GM12878 (cell line): ENCODE measurements around the gene BRAF. TPM values are rescaled to one million over a fixed set of nuclear protein-coding genes. Genes with fewer than 3 reads are reported as not detected.

ENCODE experiments used
- CEBPZ ChIP-seq: fragments of 150-350 bp; IDR thresholded peaks from 2 replicates; pipeline ENCODE4 v1.6.1; 2016; ENCODE audit warnings: low read depth, low read length
- HDAC6 ChIP-seq: fragments of 200-600 bp; sonication (generic); IDR thresholded peaks from one replicate; pipeline ENCODE4 v1.8.0; 2017; ENCODE audit warnings: antibody characterized with exemption; ENCODE audit not compliant: unreplicated experiment
- LARP7 ChIP-seq: fragments of 450-650 bp; IDR thresholded peaks from 2 replicates; pipeline ENCODE4 v1.6.1; 2017; ENCODE audit warnings: mild to moderate bottlenecking
- PBX3 ChIP-seq: IDR thresholded peaks from 2 replicates; pipeline ENCODE4 v1.6.1; 2011; ENCODE audit warnings: mild to moderate bottlenecking, low read depth, low read length, moderate library complexity; ENCODE audit not compliant: insufficient replicate concordance
- PKNOX1 ChIP-seq: fragments of 450-650 bp; IDR thresholded peaks from 2 replicates; pipeline ENCODE4 v1.6.1; 2016; ENCODE audit warnings: mild to moderate bottlenecking
- SKIL ChIP-seq: fragments of 450-650 bp; IDR thresholded peaks from 2 replicates; pipeline ENCODE4 v1.6.1; 2017; ENCODE audit warnings: mild to moderate bottlenecking, low read depth, inconsistent platforms; ENCODE audit not compliant: poor library complexity, severe bottlenecking
- SMAD1 ChIP-seq: fragments of 450-650 bp; IDR thresholded peaks from 2 replicates; pipeline ENCODE4 v1.6.1; 2018; ENCODE audit warnings: mild to moderate bottlenecking, low read depth; ENCODE audit not compliant: partially characterized antibody
- TARDBP ChIP-seq: IDR thresholded peaks from 2 replicates; pipeline ENCODE4 v1.6.1; 2016; ENCODE audit warnings: borderline replicate concordance
- polyA plus RNA-seq, 11 experiments: library from polyadenylated mRNA; depleted of rRNA in 4 of 11; unstranded in 6 of 11; stranded (reverse) in 5 of 11; fragments of >200 nt; fragmentation: Nextera tagmentation in 4 of 11; fragmentation: Illumina TruSeq in 1 of 11; extraction: Ambion mirVana in 4 of 11; extraction: Trizol in 1 of 11; gene quantifications; 1 replicate in 1 of 11; 2 replicates in 10 of 11; pipeline versions ENCODE4 v1.2.1 to v1.2.3, GENCODE V29; 2011 to 2016; ENCODE audit warnings: inconsistent platforms in 2 of 11, missing spikeins in 2 of 11, low read depth in 1 of 11
- total RNA-seq, 4 experiments: library from RNA; depleted of rRNA in 3 of 4; stranded (reverse); fragments of >200 nt in 3 of 4; fragmentation: Illumina TruSeq in 1 of 4; extraction: Trizol in 1 of 4; gene quantifications; 2 replicates each; pipeline versions ENCODE4 v1.2.1 to v1.2.3, GENCODE V29; 2013 to 2021

Gene BRAF
- total and polyA plus RNA-seq, 10 of the 15 experiments (the other 5 are each of a cell fraction or from before 2014, with no cell fraction given) = 2.6 to 31.0 (median 10.6) TPM

- TF ChIP-seq PKNOX1 (no peak), SMAD1 (no peak), PBX3 (no peak), TARDBP (0 out of 2 replicates have a peak, but pooled peaks have one; percentile 53), SKIL (no peak), LARP7 (peak; percentile 92; the same call in 1 of the 2 replicates), HDAC6 (no peak), CEBPZ (no peak)
Observed at GRCh38 chr7:140924019-140924820, 509 bp downstream of the BRAF start (continued).
